ENCODE data around the gene RPRM.
"Not testable (repeated sequence)": the region's sequence is repeated elsewhere in the genome, so short reads cannot be mapped to it uniquely, and the experiment has no call there.

RPRM gene

DNA sequence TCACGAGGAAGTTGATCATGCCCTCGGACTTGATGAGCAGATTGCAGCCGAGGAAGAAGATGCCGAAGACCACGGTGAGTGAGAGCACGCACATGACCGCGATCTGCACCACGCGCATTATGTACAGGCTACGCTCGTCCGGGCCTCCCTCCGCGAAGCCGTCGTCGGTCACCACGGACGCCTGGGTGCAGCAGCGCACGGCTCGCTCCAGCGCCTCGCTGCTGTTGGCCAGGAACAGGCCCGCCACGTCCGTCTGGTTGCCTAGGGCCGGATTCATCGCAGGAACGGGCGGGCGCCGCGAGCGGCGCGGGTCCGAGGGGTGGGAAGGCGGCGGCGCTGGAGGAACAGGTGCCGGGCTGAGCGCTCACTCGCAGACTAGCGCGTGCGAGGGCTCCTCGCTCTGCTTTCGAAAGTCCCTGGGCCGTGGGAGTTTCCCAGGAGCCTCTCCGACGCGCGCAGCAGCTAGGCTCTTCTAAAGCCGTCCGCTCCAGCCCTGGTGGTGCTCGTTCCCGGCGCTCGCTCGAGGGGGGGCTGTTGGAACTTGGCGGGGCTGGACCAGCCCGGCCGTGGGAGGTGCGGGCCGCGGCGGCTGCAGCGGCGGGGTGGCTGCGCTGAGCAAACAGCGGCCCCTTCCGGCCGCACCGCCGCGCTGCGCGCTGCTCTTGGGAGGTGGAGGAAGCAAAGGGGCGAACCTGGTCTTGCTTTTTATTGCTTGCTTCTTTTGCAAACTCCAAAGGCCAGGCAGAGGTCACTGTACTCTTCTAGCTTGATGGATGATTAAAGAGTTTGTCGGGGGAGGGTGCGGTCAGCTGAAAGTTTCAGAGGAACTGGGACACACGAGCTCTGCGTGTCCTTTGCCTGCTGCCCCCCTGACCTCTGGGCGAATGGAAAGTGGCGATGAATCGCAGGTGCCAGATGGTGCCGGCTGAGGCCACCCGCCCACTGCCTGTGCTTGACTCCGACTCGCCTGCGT is at the start of gene RPRM:
Gene RPRM, minus strand, starts transcription at position 474 of the 973 bp plus-strand sequence. Its CDS starts 197 bp downstream, at position 277.
- Histone ChIP-seq H3K4me1 (ENCODE audit: control insufficient read depth in 1 of 2, insufficient read depth in 2 of 2, low read length in 2 of 2) (peaks cover 5 to 33% of the 10 kb centered on the region in 2 donors), H3K27ac (ENCODE audit: low read length) (no peak within 1 kb of the TSS), H3K27me3 (ENCODE audit: low read depth, low read length) (peaks cover 39% of the 10 kb centered on the region), H3K36me3 (ENCODE audit: control insufficient read depth in 1 of 2, insufficient read depth in 2 of 2, low read length in 2 of 2) (no peaks in the 10 kb centered on the region), H3K4me3 (ENCODE audit: low read depth in 1 of 2, low read length in 2 of 2) (peak within 1 kb of the TSS; percentile 53 to 76), H3K9me3 (ENCODE audit: control insufficient read depth in 1 of 2, low read length in 2 of 2) (no peaks in the 10 kb centered on the region)

GRCh38 chr2:153519257-153519875 is 40.8 kb upstream of the RPRM start:
- Histone ChIP-seq H3K27ac (ENCODE audit: low read length) (no peak overlapping the region), H3K4me1 (ENCODE audit: control insufficient read depth in 1 of 2, insufficient read depth in 2 of 2, low read length in 2 of 2) (no peaks in the 10 kb centered on the region), H3K9me3 (ENCODE audit: control insufficient read depth in 1 of 2, low read length in 2 of 2) (no peaks in the 10 kb centered on the region), H3K36me3 (ENCODE audit: control insufficient read depth in 1 of 2, insufficient read depth in 2 of 2, low read length in 2 of 2) (no peaks in the 10 kb centered on the region), H3K4me3 (ENCODE audit: low read depth in 1 of 2, low read length in 2 of 2) (no peak overlapping the region), H3K27me3 (ENCODE audit: low read depth, low read length) (no peaks in the 10 kb centered on the region)

DNA sequence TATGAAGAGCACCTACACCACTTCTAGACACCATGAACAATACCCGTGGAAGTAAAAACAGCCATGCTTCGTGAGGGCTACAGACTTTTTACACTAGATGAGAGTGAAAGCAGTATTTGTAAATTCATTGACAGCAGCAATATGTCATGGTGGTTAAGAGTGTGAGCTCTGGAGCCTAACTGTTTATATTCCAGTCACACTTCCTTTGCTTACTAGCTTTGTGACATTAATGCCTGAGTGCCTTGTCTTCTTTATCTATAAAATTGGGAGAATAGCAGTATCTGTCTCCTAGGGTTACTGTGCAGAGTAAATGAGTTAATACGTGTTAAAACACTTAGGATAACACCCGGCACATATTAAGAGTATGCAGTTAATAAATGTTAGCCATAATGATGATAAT is 33.8 kb upstream of the RPRM start:
- H3K9me3 ChIP-seq (ENCODE audit: control insufficient read depth in 1 of 2, low read length in 2 of 2), result no peaks in the 10 kb centered on the region
- no peak overlapping the region for H3K27ac ChIP-seq (ENCODE audit: low read length)
- no peaks in the 10 kb centered on the region for H3K4me1 ChIP-seq (ENCODE audit: control insufficient read depth in 1 of 2, insufficient read depth in 2 of 2, low read length in 2 of 2)
- no peaks in the 10 kb centered on the region for H3K36me3 ChIP-seq (ENCODE audit: control insufficient read depth in 1 of 2, insufficient read depth in 2 of 2, low read length in 2 of 2)
- no peaks in the 10 kb centered on the region for H3K27me3 ChIP-seq (ENCODE audit: low read depth, low read length)
- no peak overlapping the region for H3K4me3 ChIP-seq (ENCODE audit: low read depth in 1 of 2, low read length in 2 of 2)

GRCh38 chr2:153510996-153511395 is 32.4 kb upstream of the RPRM start:
- no peaks in the 10 kb centered on the region for H3K27me3 ChIP-seq (ENCODE audit: low read depth, low read length)
- no peaks in the 10 kb centered on the region for H3K36me3 ChIP-seq (ENCODE audit: control insufficient read depth in 1 of 2, insufficient read depth in 2 of 2, low read length in 2 of 2)
- H3K4me3 ChIP-seq (ENCODE audit: low read depth in 1 of 2, low read length in 2 of 2), result no peak overlapping the region
- no peak overlapping the region for H3K27ac ChIP-seq (ENCODE audit: low read length)
- H3K4me1 ChIP-seq (ENCODE audit: control insufficient read depth in 1 of 2, insufficient read depth in 2 of 2, low read length in 2 of 2), result no peaks in the 10 kb centered on the region
- H3K9me3 ChIP-seq (ENCODE audit: control insufficient read depth in 1 of 2, low read length in 2 of 2), result peaks cover 0 to 7% of the 10 kb centered on the region in 2 donors

GRCh38 chr2:153509133-153509532 is 30.6 kb upstream of the RPRM start:
- Histone ChIP-seq H3K27ac (ENCODE audit: low read length) (no peak overlapping the region), H3K4me1 (ENCODE audit: control insufficient read depth in 1 of 2, insufficient read depth in 2 of 2, low read length in 2 of 2) (no peaks in the 10 kb centered on the region), H3K36me3 (ENCODE audit: control insufficient read depth in 1 of 2, insufficient read depth in 2 of 2, low read length in 2 of 2) (no peaks in the 10 kb centered on the region), H3K27me3 (ENCODE audit: low read depth, low read length) (no peaks in the 10 kb centered on the region), H3K9me3 (ENCODE audit: control insufficient read depth in 1 of 2, low read length in 2 of 2) (peaks cover 0 to 10% of the 10 kb centered on the region in 2 donors), H3K4me3 (ENCODE audit: low read depth in 1 of 2, low read length in 2 of 2) (no peak overlapping the region)

GRCh38 chr2:153506499-153506898 is 27.9 kb upstream of the RPRM start:
- not testable (repeated sequence) for H3K27ac ChIP-seq (ENCODE audit: low read length); H3K36me3 ChIP-seq (ENCODE audit: control insufficient read depth in 1 of 2, insufficient read depth in 2 of 2, low read length in 2 of 2); H3K4me3 ChIP-seq (ENCODE audit: low read depth in 1 of 2, low read length in 2 of 2); H3K27me3 ChIP-seq (ENCODE audit: low read depth, low read length); H3K4me1 ChIP-seq (ENCODE audit: control insufficient read depth in 1 of 2, insufficient read depth in 2 of 2, low read length in 2 of 2)
- peaks cover 0 to 10% of the 10 kb centered on the region in 2 donors for H3K9me3 ChIP-seq (ENCODE audit: control insufficient read depth in 1 of 2, low read length in 2 of 2)

DNA sequence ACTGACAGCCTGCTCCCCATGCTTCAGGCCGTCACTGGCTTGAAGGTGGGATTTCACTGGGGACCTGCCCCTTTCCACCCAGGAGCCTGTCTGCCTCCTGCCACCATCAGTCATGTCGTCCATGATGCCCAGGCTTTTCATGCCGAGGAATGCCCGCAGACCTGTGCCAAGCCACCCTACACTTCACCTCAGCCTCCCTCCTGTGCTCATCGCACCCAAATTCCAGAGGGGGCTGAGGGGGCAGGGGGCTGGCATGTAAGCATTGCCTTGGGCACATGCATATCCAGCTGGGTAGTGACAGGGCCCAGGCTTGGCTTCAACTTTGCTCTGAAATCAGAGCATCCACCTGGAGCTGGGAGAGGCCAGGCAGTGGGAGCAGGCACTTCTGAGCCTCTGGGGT is 20.9 kb upstream of the RPRM start:
- Histone ChIP-seq H3K9me3 (ENCODE audit: control insufficient read depth in 1 of 2, low read length in 2 of 2) (no peaks in the 10 kb centered on the region), H3K36me3 (ENCODE audit: control insufficient read depth in 1 of 2, insufficient read depth in 2 of 2, low read length in 2 of 2) (no peaks in the 10 kb centered on the region), H3K4me3 (ENCODE audit: low read depth in 1 of 2, low read length in 2 of 2) (no peak overlapping the region), H3K27ac (ENCODE audit: low read length) (no peak overlapping the region), H3K27me3 (ENCODE audit: low read depth, low read length) (no peaks in the 10 kb centered on the region), H3K4me1 (ENCODE audit: control insufficient read depth in 1 of 2, insufficient read depth in 2 of 2, low read length in 2 of 2) (no peaks in the 10 kb centered on the region)

DNA sequence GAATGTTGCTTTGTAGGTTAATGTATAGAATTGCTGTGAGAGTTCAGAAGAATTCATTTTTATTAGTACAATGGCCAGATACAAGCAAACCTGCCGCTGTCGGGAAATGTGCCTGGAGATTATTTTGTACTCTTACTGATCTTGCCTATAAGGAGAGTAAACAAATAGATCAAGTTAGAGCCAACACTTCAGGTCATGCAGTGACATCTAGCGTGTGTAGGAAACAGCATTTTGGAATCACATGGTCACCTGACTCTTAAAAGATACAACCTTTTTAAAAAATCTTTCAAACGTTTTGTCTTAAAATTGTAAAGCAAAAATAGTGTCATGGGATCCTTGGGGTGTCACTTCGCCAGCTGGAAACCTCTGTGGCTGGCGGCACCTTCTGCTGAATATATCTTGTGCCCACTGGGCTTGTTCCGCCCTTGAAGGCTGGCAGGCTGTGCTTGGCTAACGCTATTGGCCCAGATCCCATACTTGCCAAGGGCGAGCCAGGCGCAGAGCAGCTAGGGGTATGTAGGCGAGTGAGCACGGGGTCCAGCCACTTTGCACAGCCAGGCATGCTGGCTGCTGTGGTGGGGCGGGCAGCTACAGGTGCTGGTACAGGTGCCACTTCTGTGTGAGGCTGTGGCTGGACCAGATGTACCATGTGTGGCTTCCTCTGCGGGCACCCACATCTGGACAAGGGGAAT is 19.5 kb upstream of the RPRM start:
- no peaks in the 10 kb centered on the region for H3K9me3 ChIP-seq (ENCODE audit: control insufficient read depth in 1 of 2, low read length in 2 of 2)
- no peaks in the 10 kb centered on the region for H3K4me1 ChIP-seq (ENCODE audit: control insufficient read depth in 1 of 2, insufficient read depth in 2 of 2, low read length in 2 of 2)
- H3K27ac ChIP-seq (ENCODE audit: low read length), result no peak overlapping the region
- no peaks in the 10 kb centered on the region for H3K27me3 ChIP-seq (ENCODE audit: low read depth, low read length)
- no peaks in the 10 kb centered on the region for H3K36me3 ChIP-seq (ENCODE audit: control insufficient read depth in 1 of 2, insufficient read depth in 2 of 2, low read length in 2 of 2)
- no peak overlapping the region for H3K4me3 ChIP-seq (ENCODE audit: low read depth in 1 of 2, low read length in 2 of 2)

DNA sequence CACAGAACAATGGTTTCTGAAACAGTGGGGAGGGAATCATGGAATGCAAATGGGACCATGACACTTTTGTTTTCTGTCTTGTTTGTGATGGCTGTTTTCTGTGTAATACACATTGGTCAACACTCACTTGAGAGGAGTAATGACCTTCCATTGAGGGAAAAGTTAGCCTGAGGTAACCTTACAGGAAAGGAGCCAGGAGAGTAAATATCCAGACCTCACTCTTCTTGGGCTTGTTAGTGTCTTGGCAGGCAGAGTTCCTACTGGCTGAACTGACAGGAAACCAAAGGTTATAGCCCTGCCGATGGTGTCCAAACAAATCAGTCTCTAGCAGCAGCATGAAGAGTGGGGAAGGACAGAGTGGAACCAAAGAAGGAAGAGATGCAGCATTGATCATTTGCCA is 17.2 kb upstream of the RPRM start:
- H3K36me3 ChIP-seq (ENCODE audit: control insufficient read depth in 1 of 2, insufficient read depth in 2 of 2, low read length in 2 of 2), result no peaks in the 10 kb centered on the region
- H3K9me3 ChIP-seq (ENCODE audit: control insufficient read depth in 1 of 2, low read length in 2 of 2), result no peaks in the 10 kb centered on the region
- no peak overlapping the region for H3K4me3 ChIP-seq (ENCODE audit: low read depth in 1 of 2, low read length in 2 of 2)
- H3K27me3 ChIP-seq (ENCODE audit: low read depth, low read length), result no peaks in the 10 kb centered on the region
- H3K27ac ChIP-seq (ENCODE audit: low read length), result no peak overlapping the region
- H3K4me1 ChIP-seq (ENCODE audit: control insufficient read depth in 1 of 2, insufficient read depth in 2 of 2, low read length in 2 of 2), result no peaks in the 10 kb centered on the region

DNA sequence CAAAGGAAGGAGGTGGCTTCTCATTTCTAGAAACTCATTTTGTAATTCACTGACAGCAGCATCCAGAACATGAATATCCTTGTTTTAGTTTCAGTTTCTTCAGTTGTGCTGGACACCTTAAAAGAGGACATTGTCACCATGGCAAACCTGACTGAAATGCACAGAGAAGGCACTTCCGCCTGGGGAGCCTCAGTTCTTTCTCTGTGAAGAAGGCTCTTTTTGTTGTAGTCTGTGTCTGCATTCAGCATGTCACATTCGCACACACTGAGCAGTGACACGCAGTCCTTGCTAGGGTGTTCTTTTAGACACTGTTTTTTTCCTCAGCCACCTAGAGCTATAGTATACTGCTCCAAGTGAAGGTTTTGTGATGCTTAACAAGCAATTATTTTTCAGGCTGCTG is 9.5 kb upstream of the RPRM start:
- Histone ChIP-seq H3K4me3 (ENCODE audit: low read depth in 1 of 2, low read length in 2 of 2) (no peak overlapping the region), H3K27me3 (ENCODE audit: low read depth, low read length) (no peaks in the 10 kb centered on the region), H3K4me1 (ENCODE audit: control insufficient read depth in 1 of 2, insufficient read depth in 2 of 2, low read length in 2 of 2) (no peaks in the 10 kb centered on the region), H3K27ac (ENCODE audit: low read length) (no peak overlapping the region), H3K9me3 (ENCODE audit: control insufficient read depth in 1 of 2, low read length in 2 of 2) (no peaks in the 10 kb centered on the region), H3K36me3 (ENCODE audit: control insufficient read depth in 1 of 2, insufficient read depth in 2 of 2, low read length in 2 of 2) (no peaks in the 10 kb centered on the region)

DNA sequence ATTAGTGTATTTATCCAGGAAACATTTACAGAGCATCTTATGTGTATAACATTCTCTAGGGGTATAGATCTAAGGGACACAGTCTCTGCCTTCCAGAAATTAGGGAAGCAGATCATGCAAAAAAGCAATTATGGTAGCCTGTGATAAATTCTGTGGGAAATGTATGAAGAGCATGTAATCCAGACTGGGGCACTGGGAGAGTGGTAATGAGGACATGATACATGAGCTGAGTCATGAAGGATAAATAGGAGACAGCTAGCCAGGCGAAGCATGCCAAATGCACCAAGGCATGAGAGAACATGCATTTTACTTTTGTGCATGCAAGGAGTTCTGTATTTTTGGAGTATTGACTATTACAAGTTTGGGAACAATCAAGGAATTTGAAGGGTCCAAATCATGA is 8.9 kb upstream of the RPRM start:
- Histone ChIP-seq H3K27ac (ENCODE audit: low read length) (no peak overlapping the region), H3K36me3 (ENCODE audit: control insufficient read depth in 1 of 2, insufficient read depth in 2 of 2, low read length in 2 of 2) (no peaks in the 10 kb centered on the region), H3K9me3 (ENCODE audit: control insufficient read depth in 1 of 2, low read length in 2 of 2) (no peaks in the 10 kb centered on the region), H3K27me3 (ENCODE audit: low read depth, low read length) (peaks cover under 1% of the 10 kb centered on the region), H3K4me3 (ENCODE audit: low read depth in 1 of 2, low read length in 2 of 2) (no peak overlapping the region), H3K4me1 (ENCODE audit: control insufficient read depth in 1 of 2, insufficient read depth in 2 of 2, low read length in 2 of 2) (no peaks in the 10 kb centered on the region)

All from muscle layer of duodenum (tissue), 2 donors.